C1 segment of cervical spinal cord (tissue), 14 donors: Measurements from ENCODE around the gene ANKRD45.
"Not testable (repeated sequence)": the region's sequence is repeated elsewhere in the genome, so short reads cannot be mapped to it uniquely, and the experiment has no call there.

Experiments used
- DNase-seq, 14 donors: peaks; one replicate each; lab custom pipeline; 2025; lab: John Stamatoyannopoulos, UW

Gene ANKRD45

DNA sequence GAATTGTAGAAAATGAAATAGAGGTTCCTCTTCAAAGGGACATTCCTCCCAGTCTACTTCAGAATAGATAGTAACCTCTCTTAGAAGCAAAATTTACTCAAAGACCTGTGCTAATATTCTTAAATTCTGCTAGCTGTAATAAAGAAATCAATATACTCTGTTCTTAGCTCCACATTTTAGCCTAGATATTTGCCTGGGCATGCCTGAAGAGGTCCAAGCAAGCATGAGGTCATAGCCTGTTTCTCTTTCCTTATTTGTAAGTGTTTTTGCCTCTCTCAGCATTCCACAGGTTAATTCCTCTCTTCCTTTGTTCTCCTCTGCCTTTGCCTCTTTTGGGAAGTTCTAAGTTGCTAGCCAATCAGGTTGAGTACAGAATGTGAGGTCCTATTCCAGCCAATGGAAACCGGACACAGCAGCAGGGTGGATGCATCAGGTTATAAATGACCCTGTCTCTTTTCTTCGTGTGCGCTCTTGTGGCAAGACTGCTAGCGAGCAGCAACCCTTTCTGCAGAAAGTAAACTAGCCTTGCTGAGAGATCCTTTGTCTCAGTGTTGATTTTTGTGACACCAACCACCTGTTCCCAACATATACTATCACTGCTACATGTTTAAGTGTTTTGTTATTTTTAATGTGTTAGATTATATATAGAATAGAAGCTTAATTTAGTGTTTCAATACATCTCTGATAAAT, 27.1 kb downstream of the ANKRD45 start:
- not testable (repeated sequence) for DNase-seq

DNA sequence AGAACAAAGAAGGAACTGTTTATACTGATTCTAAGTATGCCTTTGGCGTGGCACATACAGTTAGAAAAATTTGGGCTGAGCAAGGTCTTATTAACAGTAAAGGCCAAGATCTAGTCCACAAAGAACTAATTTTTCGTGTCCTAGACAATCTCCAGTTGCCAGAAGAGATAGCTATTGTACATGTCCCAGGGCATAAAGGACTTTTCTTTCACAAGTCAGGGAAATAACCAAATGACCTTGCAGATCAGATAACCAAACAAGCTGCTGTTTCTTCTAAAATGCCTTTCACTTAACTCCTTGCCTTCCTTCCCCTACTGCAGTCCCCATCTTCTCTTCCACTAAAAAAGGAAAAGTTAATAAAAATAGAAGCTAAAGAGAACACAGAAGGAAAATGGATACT, 30.5 kb downstream of the ANKRD45 start:
- no peak for DNase-seq

GRCh38 chr1:173638043-173639021, 31.3 kb downstream of the ANKRD45 start:
- DNase-seq = no peak

- not testable (repeated sequence) for DNase-seq
Measured at GRCh38 chr1:173637236-173638042, 32.2 kb downstream of the ANKRD45 start.

DNA sequence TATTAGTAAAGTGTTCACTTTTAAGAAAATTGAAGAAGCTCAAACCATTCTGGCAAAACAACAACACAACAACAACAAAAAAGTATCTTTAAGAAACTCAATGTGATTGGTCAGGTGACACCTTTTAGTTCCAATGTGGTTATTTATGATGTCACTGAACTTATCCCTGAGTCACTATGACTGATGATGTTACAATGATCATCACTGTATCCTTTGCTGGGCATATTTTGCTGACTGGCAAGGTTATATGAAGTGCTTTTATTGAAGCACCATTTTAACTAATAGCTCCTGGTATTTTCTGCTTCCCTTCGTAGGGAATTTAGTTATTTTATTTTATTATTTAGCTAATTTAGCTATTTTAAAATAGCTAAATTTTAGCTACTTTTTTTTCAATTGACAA, 34.5 kb downstream of the ANKRD45 start, which contains the start of gene TEX50:
Gene TEX50 (plus strand): TSS at position 223 of the 400 bp plus-strand sequence. CDS start 184 bp downstream, outside the sequence.
- DNase-seq = no peak

DNA sequence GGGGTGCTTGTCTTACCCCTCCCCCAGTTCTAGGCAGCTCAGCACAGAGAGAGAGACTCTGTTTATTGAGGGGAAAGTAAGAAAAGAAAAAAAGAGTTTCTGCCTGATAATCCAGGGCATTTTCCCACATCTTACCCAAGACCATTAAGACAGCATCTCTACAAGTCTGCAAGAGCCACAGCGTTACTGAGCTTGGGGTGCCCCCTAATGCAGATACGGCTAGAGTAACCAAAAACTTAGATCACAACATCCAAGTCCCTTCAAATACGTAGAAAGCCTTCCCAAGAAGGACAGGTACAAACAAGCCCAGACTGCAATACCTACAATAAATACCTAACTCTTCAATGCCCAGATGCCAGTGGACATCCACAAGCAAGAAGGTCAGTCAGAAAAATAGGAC, 40.8 kb downstream of the ANKRD45 start:
- no peak for DNase-seq

DNA sequence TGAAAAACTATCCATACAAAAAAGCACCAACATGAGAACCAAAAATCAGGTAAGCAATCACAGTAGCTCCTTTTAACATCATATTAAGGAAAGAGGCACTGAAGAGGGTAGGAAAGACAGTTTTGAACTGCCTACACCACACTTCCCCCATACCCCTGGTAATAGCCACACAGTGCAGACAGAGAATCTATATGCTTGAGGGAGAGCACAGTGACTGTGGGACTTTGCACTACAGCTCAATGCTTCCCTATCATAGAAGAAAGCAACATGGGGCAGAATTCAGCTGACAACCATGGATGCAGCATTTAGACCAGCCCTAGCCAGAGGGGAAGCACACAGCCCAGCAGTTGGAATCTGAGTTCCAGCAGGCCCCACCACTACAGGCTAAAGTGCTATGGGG, 42.4 kb downstream of the ANKRD45 start:
- no peak for DNase-seq

GRCh38 chr1:173616859-173617258, 52.8 kb downstream of the ANKRD45 start:
- no peak for DNase-seq

- DNase-seq = not testable (repeated sequence)
Measured at GRCh38 chr1:173613086-173613485, 56.6 kb downstream of the ANKRD45 start.

- DNase-seq = no peak
Measured at GRCh38 chr1:173608503-173609216, 61.0 kb downstream of the ANKRD45 start.

DNA sequence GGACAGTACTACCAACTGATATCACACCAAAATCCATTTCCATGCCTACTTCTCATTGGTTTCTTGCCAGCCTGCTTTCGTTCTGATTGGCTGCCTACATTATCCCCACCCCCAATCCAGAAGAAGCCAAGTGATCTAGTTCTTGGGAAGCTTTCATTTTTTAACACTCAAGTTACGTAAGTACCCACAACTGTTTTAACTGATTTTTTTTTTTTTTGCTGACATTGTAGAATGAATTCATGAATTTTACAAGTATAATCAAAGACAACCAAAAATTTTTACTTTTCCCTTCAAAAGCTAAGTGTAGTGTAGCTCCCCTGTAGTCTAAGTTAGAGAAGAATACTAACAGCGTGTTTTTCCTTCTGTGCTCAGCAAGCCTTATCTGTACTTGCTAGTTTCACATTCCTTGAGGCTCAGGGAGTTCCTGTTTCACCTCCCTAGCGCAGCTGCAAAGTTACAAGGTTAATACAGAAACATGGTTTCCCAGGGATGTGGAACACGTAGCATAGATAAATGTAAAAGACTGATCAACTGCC, 66.5 kb downstream of the ANKRD45 start, which contains the start of gene SLC9C2:
Gene SLC9C2 (minus strand): TSS at position 17 of the 536 bp plus-strand sequence. CDS start 1,296 bp downstream, outside the sequence.
- no peak for DNase-seq

DNA sequence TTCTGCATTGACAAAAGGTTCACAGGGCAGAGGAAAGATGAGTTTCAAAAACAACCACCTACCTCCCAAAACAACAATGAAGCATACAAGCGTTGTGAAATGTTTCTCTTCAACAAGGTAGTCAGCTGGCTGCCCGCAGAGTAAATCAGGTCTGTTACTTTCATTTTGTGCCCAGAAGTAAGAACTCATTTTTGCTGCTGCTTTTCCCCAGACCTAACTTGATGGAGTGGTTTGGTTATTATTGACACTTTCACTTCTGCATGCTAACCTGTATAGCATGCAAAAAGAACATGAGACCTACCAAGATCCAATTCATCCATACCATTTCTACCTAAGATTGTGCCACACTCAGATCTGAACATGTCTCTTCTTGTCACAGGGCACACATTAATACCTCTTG, 68.1 kb downstream of the ANKRD45 start:
- DNase-seq = no peak

- DNase-seq = no peak
Measured at GRCh38 chr1:173596097-173596825, 73.4 kb downstream of the ANKRD45 start.

GRCh38 chr1:173591138-173591537, 78.5 kb downstream of the ANKRD45 start:
- not testable (repeated sequence) for DNase-seq

DNA sequence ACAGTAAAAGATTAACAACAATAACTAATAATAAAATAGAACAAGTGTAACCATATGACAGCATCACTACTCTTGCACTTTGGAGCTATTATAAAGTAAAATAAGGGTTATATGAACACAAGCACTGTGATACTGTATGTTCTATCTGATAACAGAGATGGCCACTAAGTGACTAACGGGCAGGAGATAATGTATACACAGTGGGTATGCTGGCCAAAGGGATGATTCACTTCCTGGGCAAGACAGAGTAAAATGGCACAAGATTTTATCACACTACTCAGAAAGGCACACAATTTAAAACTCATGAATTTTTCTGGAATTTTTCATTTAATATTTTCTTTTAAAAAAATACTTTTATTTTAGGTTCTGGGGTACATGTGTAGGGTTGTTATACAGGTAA, 79.1 kb downstream of the ANKRD45 start:
- no peak for DNase-seq

GRCh38 chr1:173581383-173582079, 88.1 kb downstream of the ANKRD45 start:
- no peak for DNase-seq

- DNase-seq = no peak
Measured at GRCh38 chr1:173580658-173581057, 89.0 kb downstream of the ANKRD45 start.

GRCh38 chr1:173580071-173580470, 89.6 kb downstream of the ANKRD45 start:
- no peak for DNase-seq

- DNase-seq = no peak
Measured at GRCh38 chr1:173573596-173573995, 96.1 kb downstream of the ANKRD45 start.
